Panc1 (cell line): ENCODE results near the gene XKR7. TPM values are rescaled to one million over a fixed set of nuclear protein-coding genes. Genes with fewer than 3 reads are reported as not detected.
A peak's percentile ranks its signal among the peaks of the same experiment; 100 is the strongest.

Experiments
- ATAC-seq: fragments of 200-7000 bp; cut with Tn5 transposase; 2 replicates; pipeline ENCODE4 v1.9.1; 2020; ENCODE audit warnings: mild to moderate bottlenecking, moderate library complexity
- Bru-seq: library from RNA; stranded (reverse); fragments of 400-500 nt; gene quantifications from one replicate; lab custom pipeline; 2021; lab: Mats Ljungman, UMichigan
- BruChase-seq, 2 experiments: library from RNA; stranded (reverse); fragments of 400-500 nt; gene quantifications; one replicate each; lab custom pipeline; 2021; lab: Mats Ljungman, UMichigan
- BruUV-seq: library from RNA; stranded (reverse); fragments of 400-500 nt; replicated peaks from 2 replicates; lab custom pipeline; 2021; lab: Mats Ljungman, UMichigan
- CTCF ChIA-PET: fragments of 300-600 bp; sonication (Branson Sonifier 250); formaldehyde crosslinking; loops from one replicate; lab custom pipeline; 2022; ENCODE audit warnings: antibody characterized with exemption; lab: Charles Lee
- POLR2A ChIA-PET: fragments of 300-600 bp; sonication (Branson Sonifier 250); formaldehyde crosslinking; loops from one replicate; lab custom pipeline; 2022; ENCODE audit warnings: antibody characterized with exemption; lab: Charles Lee
- DNase-seq: peaks from one replicate; pipeline ENCODE4 v3.0.0-alpha.2; 2010; ENCODE audit warnings: low read depth, low spot score
- H3K27ac ChIP-seq: 2 replicates; pipeline ENCODE4 v1.5.1; 2011; ENCODE audit warnings: mild to moderate bottlenecking, low read length, inconsistent platforms
- H3K27me3 ChIP-seq: fragments of 200-500 bp; sonication (Bioruptor generic); 2 replicates; pipeline ENCODE4 v1.6.0; 2014; ENCODE audit warnings: low read length, inconsistent platforms; ENCODE audit not compliant: control insufficient read depth, insufficient read depth
- H3K36me3 ChIP-seq: fragments of 200-500 bp; sonication (Bioruptor generic); 2 replicates; pipeline ENCODE4 v1.5.1; 2014; ENCODE audit warnings: inconsistent platforms, mild to moderate bottlenecking, low read length, moderate library complexity; ENCODE audit not compliant: control insufficient read depth, insufficient read depth
- H3K4me1 ChIP-seq: 2 replicates; pipeline ENCODE4 v1.5.1; 2011; ENCODE audit warnings: inconsistent platforms, mild to moderate bottlenecking, low read length, moderate library complexity; ENCODE audit not compliant: control insufficient read depth, insufficient read depth
- H3K4me3 ChIP-seq, 2 experiments: 2 replicates each; pipeline ENCODE4 v1.5.1; 2011 to 2012; ENCODE audit warnings: low read depth in 2 of 2, low read length in 2 of 2, mild to moderate bottlenecking in 2 of 2, inconsistent platforms in 1 of 2, moderate library complexity in 1 of 2
- H3K9me3 ChIP-seq: fragments of 200-500 bp; sonication (Bioruptor generic); 2 replicates; pipeline ENCODE4 v1.5.1; 2014; ENCODE audit warnings: low read depth, mild to moderate bottlenecking, inconsistent platforms, low read length, moderate library complexity; ENCODE audit not compliant: control insufficient read depth, insufficient read depth
- POLR2AphosphoS5 ChIP-seq: IDR thresholded peaks from 2 replicates; pipeline ENCODE4 v1.6.1; 2012; ENCODE audit warnings: mild to moderate bottlenecking, low read depth, low read length, moderate library complexity
- SIN3A ChIP-seq: IDR thresholded peaks from 2 replicates; pipeline ENCODE4 v1.6.1; 2012; ENCODE audit warnings: low read depth, mild to moderate bottlenecking, low read length, moderate library complexity, borderline replicate concordance; ENCODE audit not compliant: insufficient read depth
- TCF7L2 ChIP-seq: IDR thresholded peaks from 2 replicates; pipeline ENCODE4 v1.6.1; 2011; ENCODE audit warnings: mild to moderate bottlenecking, low read depth, low read length, inconsistent platforms
- in situ Hi-C: cut with HindIII; loops from 2 replicates; pipeline ENCODE4 v1.10.0; 2016; ENCODE audit warnings: low sequenced_read_pairs, low pct_unique_long_range_greater_than_20kb
- intact Hi-C: fragments of 100-400 bp; cut with micrococcal nuclease; formaldehyde crosslinking; loops from one replicate; pipeline ENCODE4 v1.10.0; 2022; ENCODE audit not compliant: unreplicated experiment
- long read RNA-seq: library from polyadenylated mRNA; unstranded; transcript quantifications from one replicate; pipeline ENCODE4 v2.0.0, GENCODE V29; 2021; ENCODE audit not compliant: unreplicated experiment
- polyA plus RNA-seq: library from polyadenylated mRNA; unstranded; fragments of >200 nt; gene quantifications from one replicate; pipeline ENCODE4 v1.2.1, GENCODE V29; 2012; ENCODE audit warnings: missing spikeins; ENCODE audit not compliant: insufficient read length
- total RNA-seq: library from RNA; stranded (reverse); gene quantifications from one replicate; pipeline ENCODE4 v1.2.1, GENCODE V29; 2021; ENCODE audit not compliant: unreplicated experiment
- TF ChIP-seq, protein P1 (sequence below): fragments of 450-650 bp; IDR thresholded peaks from 2 replicates; pipeline ENCODE4 v1.5.1; 2017; ENCODE audit warnings: mild to moderate bottlenecking
- TF ChIP-seq, protein P2 (sequence below), 2 experiments: IDR thresholded peaks; 2 replicates each; pipeline ENCODE4 v1.6.1; 2011 to 2012; ENCODE audit warnings: low read depth in 2 of 2, control low read depth in 1 of 2, low read length in 1 of 2, mild to moderate bottlenecking in 1 of 2, moderate library complexity in 1 of 2; ENCODE audit not compliant: insufficient read depth in 1 of 2

Gene XKR7, protein sequence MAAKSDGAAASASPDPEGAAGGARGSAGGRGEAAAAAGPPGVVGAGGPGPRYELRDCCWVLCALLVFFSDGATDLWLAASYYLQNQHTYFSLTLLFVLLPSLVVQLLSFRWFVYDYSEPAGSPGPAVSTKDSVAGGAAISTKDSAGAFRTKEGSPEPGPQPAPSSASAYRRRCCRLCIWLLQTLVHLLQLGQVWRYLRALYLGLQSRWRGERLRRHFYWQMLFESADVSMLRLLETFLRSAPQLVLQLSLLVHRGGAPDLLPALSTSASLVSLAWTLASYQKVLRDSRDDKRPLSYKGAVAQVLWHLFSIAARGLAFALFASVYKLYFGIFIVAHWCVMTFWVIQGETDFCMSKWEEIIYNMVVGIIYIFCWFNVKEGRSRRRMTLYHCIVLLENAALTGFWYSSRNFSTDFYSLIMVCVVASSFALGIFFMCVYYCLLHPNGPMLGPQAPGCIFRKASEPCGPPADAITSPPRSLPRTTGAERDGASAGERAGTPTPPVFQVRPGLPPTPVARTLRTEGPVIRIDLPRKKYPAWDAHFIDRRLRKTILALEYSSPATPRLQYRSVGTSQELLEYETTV
- 6.2 TPM for total RNA-seq
- 2.8 TPM for polyA plus RNA-seq
- Bru-seq, nascent RNA = percentile 52 among the genes with signal in this experiment
- BruChase-seq, experiment 1, labeled RNA remaining after a 2-hour chase = percentile 61 among the genes with signal in this experiment
- BruChase-seq, experiment 2, labeled RNA remaining after a 6-hour chase = percentile 59 among the genes with signal in this experiment
- long read RNA-seq, partial matches to known transcripts = 0 of 5 reads
- long read RNA-seq, other reads (novel, unspliced or antisense) = 5 of 5 reads

DNA sequence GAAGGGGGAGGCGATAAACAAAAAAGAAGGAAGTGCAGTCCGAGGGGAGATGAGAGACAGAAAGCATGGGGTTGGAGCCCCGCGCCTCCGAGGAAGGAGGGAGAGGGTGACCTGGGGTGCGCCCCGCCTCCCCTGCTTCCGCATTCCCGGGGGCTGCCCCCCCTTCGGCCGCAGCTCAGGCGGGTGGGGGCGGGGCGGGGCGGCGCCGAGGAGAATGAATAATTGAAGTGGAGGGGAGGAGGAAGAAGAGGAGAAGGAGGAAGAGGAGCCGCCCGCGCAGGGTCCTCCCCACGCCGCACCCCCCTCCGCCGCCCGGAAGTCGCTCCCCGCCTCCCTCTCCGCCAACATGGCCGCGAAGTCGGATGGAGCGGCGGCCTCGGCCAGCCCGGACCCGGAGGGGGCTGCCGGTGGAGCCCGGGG is at the start of gene XKR7:
TSS of gene XKR7 (plus strand) at position 322 of the 420 bp plus-strand sequence. CDS start at position 347, 25 bp downstream.
- in situ Hi-C loops = no loop called here
- H3K27ac ChIP-seq = peak within 1 kb of the TSS; percentile 93
- BruUV-seq = no TSS peak
- ATAC-seq (peak; percentile 26), DNase-seq (no peak)
- H3K27me3 ChIP-seq = peaks cover 9% of the 10 kb centered on the region
- TF ChIP-seq, protein P1, sequence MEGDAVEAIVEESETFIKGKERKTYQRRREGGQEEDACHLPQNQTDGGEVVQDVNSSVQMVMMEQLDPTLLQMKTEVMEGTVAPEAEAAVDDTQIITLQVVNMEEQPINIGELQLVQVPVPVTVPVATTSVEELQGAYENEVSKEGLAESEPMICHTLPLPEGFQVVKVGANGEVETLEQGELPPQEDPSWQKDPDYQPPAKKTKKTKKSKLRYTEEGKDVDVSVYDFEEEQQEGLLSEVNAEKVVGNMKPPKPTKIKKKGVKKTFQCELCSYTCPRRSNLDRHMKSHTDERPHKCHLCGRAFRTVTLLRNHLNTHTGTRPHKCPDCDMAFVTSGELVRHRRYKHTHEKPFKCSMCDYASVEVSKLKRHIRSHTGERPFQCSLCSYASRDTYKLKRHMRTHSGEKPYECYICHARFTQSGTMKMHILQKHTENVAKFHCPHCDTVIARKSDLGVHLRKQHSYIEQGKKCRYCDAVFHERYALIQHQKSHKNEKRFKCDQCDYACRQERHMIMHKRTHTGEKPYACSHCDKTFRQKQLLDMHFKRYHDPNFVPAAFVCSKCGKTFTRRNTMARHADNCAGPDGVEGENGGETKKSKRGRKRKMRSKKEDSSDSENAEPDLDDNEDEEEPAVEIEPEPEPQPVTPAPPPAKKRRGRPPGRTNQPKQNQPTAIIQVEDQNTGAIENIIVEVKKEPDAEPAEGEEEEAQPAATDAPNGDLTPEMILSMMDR = no peak
- TF ChIP-seq, protein P2, sequence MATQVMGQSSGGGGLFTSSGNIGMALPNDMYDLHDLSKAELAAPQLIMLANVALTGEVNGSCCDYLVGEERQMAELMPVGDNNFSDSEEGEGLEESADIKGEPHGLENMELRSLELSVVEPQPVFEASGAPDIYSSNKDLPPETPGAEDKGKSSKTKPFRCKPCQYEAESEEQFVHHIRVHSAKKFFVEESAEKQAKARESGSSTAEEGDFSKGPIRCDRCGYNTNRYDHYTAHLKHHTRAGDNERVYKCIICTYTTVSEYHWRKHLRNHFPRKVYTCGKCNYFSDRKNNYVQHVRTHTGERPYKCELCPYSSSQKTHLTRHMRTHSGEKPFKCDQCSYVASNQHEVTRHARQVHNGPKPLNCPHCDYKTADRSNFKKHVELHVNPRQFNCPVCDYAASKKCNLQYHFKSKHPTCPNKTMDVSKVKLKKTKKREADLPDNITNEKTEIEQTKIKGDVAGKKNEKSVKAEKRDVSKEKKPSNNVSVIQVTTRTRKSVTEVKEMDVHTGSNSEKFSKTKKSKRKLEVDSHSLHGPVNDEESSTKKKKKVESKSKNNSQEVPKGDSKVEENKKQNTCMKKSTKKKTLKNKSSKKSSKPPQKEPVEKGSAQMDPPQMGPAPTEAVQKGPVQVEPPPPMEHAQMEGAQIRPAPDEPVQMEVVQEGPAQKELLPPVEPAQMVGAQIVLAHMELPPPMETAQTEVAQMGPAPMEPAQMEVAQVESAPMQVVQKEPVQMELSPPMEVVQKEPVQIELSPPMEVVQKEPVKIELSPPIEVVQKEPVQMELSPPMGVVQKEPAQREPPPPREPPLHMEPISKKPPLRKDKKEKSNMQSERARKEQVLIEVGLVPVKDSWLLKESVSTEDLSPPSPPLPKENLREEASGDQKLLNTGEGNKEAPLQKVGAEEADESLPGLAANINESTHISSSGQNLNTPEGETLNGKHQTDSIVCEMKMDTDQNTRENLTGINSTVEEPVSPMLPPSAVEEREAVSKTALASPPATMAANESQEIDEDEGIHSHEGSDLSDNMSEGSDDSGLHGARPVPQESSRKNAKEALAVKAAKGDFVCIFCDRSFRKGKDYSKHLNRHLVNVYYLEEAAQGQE (IDR thresholded peaks at IDR 0.05; ENCODE audit: insufficient read depth in 1 of 2, low read depth in 2 of 2, low read length in 1 of 2) = no peak
- no peak for TF ChIP-seq TCF7L2
- TF ChIP-seq POLR2AphosphoS5 = peak; percentile 14; the same call in 1 of the 2 replicates
- no peak for TF ChIP-seq SIN3A
- H3K9me3 ChIP-seq = no peaks in the 10 kb centered on the region
- H3K4me3 ChIP-seq = peak within 1 kb of the TSS; percentile 43 to 45
- POLR2A ChIA-PET = interaction anchor here (0.6 kb wide), 1 partner anchor 17 kb away, joined by 3 read pairs; no protein-coding TSS in a partner anchor
- intact Hi-C loops = no loop called here
- no peaks in the 10 kb centered on the region for H3K36me3 ChIP-seq
- CTCF ChIA-PET = interaction anchor here (0.7 kb wide), 1 partner anchor 115 kb away, joined by 3 read pairs; no protein-coding TSS in a partner anchor
- peaks cover 56% of the 10 kb centered on the region for H3K4me1 ChIP-seq

DNA sequence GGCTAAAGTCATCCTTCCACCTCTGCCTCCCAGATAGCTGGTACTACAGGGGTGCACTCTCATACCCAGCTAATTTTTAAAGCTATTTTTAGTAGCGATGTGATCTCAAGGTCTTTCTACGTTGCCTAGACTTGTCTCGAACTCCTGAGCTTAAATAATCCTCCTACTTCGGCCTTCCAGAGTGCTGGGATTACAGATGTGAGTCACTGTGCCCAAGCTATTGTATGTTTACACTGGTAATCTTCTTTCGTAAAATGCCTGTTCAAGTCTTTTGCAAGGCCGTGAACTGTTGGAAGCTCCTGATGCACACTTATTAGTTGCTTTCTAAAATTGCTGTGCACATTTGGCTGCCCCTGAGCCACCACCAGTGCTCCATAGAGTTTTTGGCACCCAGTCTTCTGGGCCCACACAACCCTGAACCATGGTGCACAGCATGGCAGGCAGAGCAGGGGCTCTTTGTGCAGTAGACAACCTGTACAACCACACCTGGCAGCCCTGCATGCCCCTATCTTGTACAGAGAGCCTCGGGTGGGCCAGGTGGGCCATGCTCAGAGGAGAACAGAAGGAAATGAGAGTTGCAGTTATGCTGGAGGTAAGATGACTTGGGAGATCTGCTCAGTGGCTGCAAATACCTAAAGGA is 49.4 kb upstream of the XKR7 start:
- intact Hi-C loops = no loop called here
- CTCF ChIA-PET = no interaction called here
- no peaks in the 10 kb centered on the region for H3K27me3 ChIP-seq
- ATAC-seq = no peak
- in situ Hi-C loops = no loop called here
- BruUV-seq = no TSS peak
- H3K4me3 ChIP-seq = no peak overlapping the region
- no peak for DNase-seq
- H3K9me3 ChIP-seq = no peaks in the 10 kb centered on the region
- no peaks in the 10 kb centered on the region for H3K36me3 ChIP-seq
- TF ChIP-seq SIN3A (no peak), TCF7L2 (no peak), POLR2AphosphoS5 (no peak)
- TF ChIP-seq, protein P2 (IDR thresholded peaks at IDR 0.05; ENCODE audit: insufficient read depth in 1 of 2, low read depth in 2 of 2, low read length in 1 of 2) = no peak
- TF ChIP-seq, protein P1 = no peak
- peaks cover 4% of the 10 kb centered on the region; the same call in 1 of the 2 replicates for H3K4me1 ChIP-seq
- POLR2A ChIA-PET = no interaction called here
- H3K27ac ChIP-seq = no peak overlapping the region
